Loucy (cell line): ENCODE data around the gene CD79A.

Experiments used
- CTCF ChIP-seq: fragments of 200-600 bp; sonication (generic); conservative IDR thresholded peaks from 2 replicates; pipeline ENCODE4 v1.5.1; 2014; ENCODE audit warnings: mild to moderate bottlenecking, antibody characterized with exemption, low read length
- EZH2phosphoT487 ChIP-seq: fragments of 200-600 bp; IDR thresholded peaks from 2 replicates; pipeline ENCODE4 v1.6.1; 2018; ENCODE audit warnings: antibody characterized with exemption, mild to moderate bottlenecking, moderate library complexity, borderline replicate concordance

GRCh38 chr19:41889896-41890295, 12.8 kb downstream of the CD79A start:
- TF ChIP-seq CTCF (no peak), EZH2phosphoT487 (no peak)
